Thymus (tissue), 11 donors: ENCODE results near the gene BTNL3. TPM values are rescaled to one million over a fixed set of nuclear protein-coding genes. Genes with fewer than 3 reads are reported as not detected.

Experiments
- DNase-seq, 9 donors: peaks; one replicate each; pipeline ENCODE4 v3.0.0-alpha.2; 2013; ENCODE audit warnings: low spot score in 9 of 9, low read depth in 6 of 9, missing footprints in 1 of 9
- H3K27ac ChIP-seq, 2 donors: one replicate each; pipeline ENCODE4 v1.5.1; 2013; ENCODE audit warnings: control low read depth in 1 of 2, low read depth in 1 of 2, low read length in 1 of 2, mild to moderate bottlenecking in 1 of 2, moderate library complexity in 1 of 2
- H3K27me3 ChIP-seq, 2 donors: one replicate each; pipeline ENCODE4 v1.5.1; 2013; ENCODE audit warnings: low read length in 1 of 2; ENCODE audit not compliant: control insufficient read depth in 2 of 2, insufficient read depth in 1 of 2
- H3K36me3 ChIP-seq, 2 donors: one replicate each; pipeline ENCODE4 v1.5.1; 2013; ENCODE audit warnings: low read length in 1 of 2, mild to moderate bottlenecking in 1 of 2, moderate library complexity in 1 of 2; ENCODE audit not compliant: control insufficient read depth in 2 of 2, insufficient read depth in 2 of 2
- H3K4me1 ChIP-seq, 2 donors: one replicate each; pipeline ENCODE4 v1.5.1; 2013; ENCODE audit warnings: low read length in 2 of 2; ENCODE audit not compliant: control insufficient read depth in 2 of 2, insufficient read depth in 2 of 2
- H3K4me3 ChIP-seq, 2 donors: one replicate each; pipeline ENCODE4 v1.5.1; 2013; ENCODE audit warnings: low read length in 2 of 2, control low read depth in 1 of 2, mild to moderate bottlenecking in 1 of 2
- H3K9me3 ChIP-seq, 2 donors: one replicate each; pipeline ENCODE4 v1.5.1; 2013; ENCODE audit warnings: low read length in 1 of 2, mild to moderate bottlenecking in 1 of 2; ENCODE audit not compliant: control insufficient read depth in 2 of 2, insufficient read depth in 1 of 2
- WGBS: extraction: QIAGEN DNeasy Blood & Tissue Kit; methylation state at CpG from one replicate; pipeline ENCODE4 v1.1.7; 2013; 5-methylcytosine and 5-hydroxymethylcytosine counted together
- polyA plus RNA-seq: library from polyadenylated mRNA; stranded (reverse); fragments of 200-250 nt; gene quantifications from one replicate; pipeline ENCODE4 v1.2.3, GENCODE V29; 2013
- total RNA-seq: library from RNA; stranded (reverse); fragments of 120-200 nt; gene quantifications from one replicate; pipeline ENCODE4 v1.2.4, GENCODE V29; 2013
- donor health status: healthy.

The BTNL3 gene
- total and polyA plus RNA-seq, 2 donors = 0.14 TPM; not detected in 1

- 71% methylated on average over 6 of the region's 6 CpGs for WGBS
- Histone ChIP-seq H3K27me3 (peaks cover 0 to 4% of the 10 kb centered on the region in 2 donors), H3K27ac (no peak overlapping the region), H3K4me1 (no peaks in the 10 kb centered on the region), H3K4me3 (no peak overlapping the region), H3K9me3 (no peaks in the 10 kb centered on the region), H3K36me3 (no peaks in the 10 kb centered on the region)
- DNase-seq = peak in 3 of 9 donors; percentile 1 to 46 (median 16)
Observed at GRCh38 chr5:180976518-180976917, 12.1 kb upstream of the BTNL3 start.

- Histone ChIP-seq H3K27me3 (peaks cover 0 to 14% of the 10 kb centered on the region in 2 donors), H3K4me1 (no peaks in the 10 kb centered on the region), H3K9me3 (no peaks in the 10 kb centered on the region), H3K36me3 (no peaks in the 10 kb centered on the region), H3K27ac (no peak overlapping the region), H3K4me3 (no peak overlapping the region)
- no peak for DNase-seq
- whole genome bisulfite sequencing = 77% methylated on average over 1 of the region's 1 CpG
Observed at GRCh38 chr5:180977852-180978251, 10.8 kb upstream of the BTNL3 start.

- Histone ChIP-seq H3K36me3 (no peaks in the 10 kb centered on the region), H3K27ac (no peak overlapping the region), H3K4me3 (no peak overlapping the region), H3K4me1 (no peaks in the 10 kb centered on the region), H3K27me3 (peaks cover 0 to 14% of the 10 kb centered on the region in 2 donors), H3K9me3 (no peaks in the 10 kb centered on the region)
- DNase-seq = no peak
- 67% methylated on average over 23 of the region's 23 CpGs for WGBS
Observed at GRCh38 chr5:180982008-180982741, 6.5 kb upstream of the BTNL3 start.

GRCh38 chr5:180988016-180988415, 630 bp upstream of the BTNL3 start:
- no peak for DNase-seq
- H3K27me3 ChIP-seq = peaks cover 0 to 7% of the 10 kb centered on the region in 2 donors
- no peaks in the 10 kb centered on the region for H3K9me3 ChIP-seq
- no peak overlapping the region for H3K4me3 ChIP-seq
- no peak overlapping the region for H3K27ac ChIP-seq
- no peaks in the 10 kb centered on the region for H3K36me3 ChIP-seq
- WGBS = 94% methylated on average over 2 of the region's 2 CpGs
- no peaks in the 10 kb centered on the region for H3K4me1 ChIP-seq

- Histone ChIP-seq H3K4me3 (no peak overlapping the region), H3K27ac (no peak overlapping the region), H3K4me1 (no peaks in the 10 kb centered on the region), H3K27me3 (peaks cover 0 to 7% of the 10 kb centered on the region in 2 donors), H3K9me3 (no peaks in the 10 kb centered on the region), H3K36me3 (no peaks in the 10 kb centered on the region)
- no peak for DNase-seq
- 80% methylated on average over 16 of the region's 16 CpGs for WGBS
Observed at GRCh38 chr5:180990086-180990881, 1.6 kb downstream of the BTNL3 start.

- 97% methylated on average over 5 of the region's 5 CpGs for WGBS
- peaks cover 0 to 7% of the 10 kb centered on the region in 2 donors for H3K27me3 ChIP-seq
- no peaks in the 10 kb centered on the region for H3K9me3 ChIP-seq
- no peaks in the 10 kb centered on the region for H3K4me1 ChIP-seq
- no peaks in the 10 kb centered on the region for H3K36me3 ChIP-seq
- H3K4me3 ChIP-seq = no peak overlapping the region
- no peak overlapping the region for H3K27ac ChIP-seq
- no peak for DNase-seq
Observed at GRCh38 chr5:180990882-180991242, 2.2 kb downstream of the BTNL3 start.

- Histone ChIP-seq H3K36me3 (no peaks in the 10 kb centered on the region), H3K27ac (no peak overlapping the region), H3K9me3 (no peaks in the 10 kb centered on the region), H3K4me1 (no peaks in the 10 kb centered on the region), H3K4me3 (no peak overlapping the region), H3K27me3 (no peaks in the 10 kb centered on the region)
- DNase-seq = no peak
Observed at GRCh38 chr5:181001947-181002346, 13.3 kb downstream of the BTNL3 start.

GRCh38 chr5:181005791-181006190, 17.1 kb downstream of the BTNL3 start:
- 89% methylated on average over 9 of the region's 9 CpGs for WGBS
- Histone ChIP-seq H3K9me3 (no peaks in the 10 kb centered on the region), H3K4me1 (no peaks in the 10 kb centered on the region), H3K36me3 (no peaks in the 10 kb centered on the region), H3K4me3 (no peak overlapping the region), H3K27me3 (no peaks in the 10 kb centered on the region), H3K27ac (no peak overlapping the region)
- DNase-seq = no peak

GRCh38 chr5:181008136-181008535, 19.5 kb downstream of the BTNL3 start:
- 89% methylated on average over 6 of the region's 6 CpGs for WGBS
- no peak overlapping the region for H3K4me3 ChIP-seq
- DNase-seq = no peak
- H3K36me3 ChIP-seq = no peaks in the 10 kb centered on the region
- no peaks in the 10 kb centered on the region for H3K4me1 ChIP-seq
- no peaks in the 10 kb centered on the region for H3K27me3 ChIP-seq
- no peaks in the 10 kb centered on the region for H3K9me3 ChIP-seq
- H3K27ac ChIP-seq = no peak overlapping the region
